HL-60 (cell line): ENCODE results near the gene HEPN1.

ENCODE experiments used
- DNase-seq, 2 experiments: peaks; one replicate each; pipeline ENCODE4 v3.0.0-alpha.2; 2010 to 2020; ENCODE audit warnings: low read depth in 1 of 2, low spot score in 1 of 2
- H3K27ac ChIP-seq: fragments of 250-450 bp; sonication (Bioruptor Pico); replicated peaks from 2 replicates; pipeline ENCODE4 v1.5.1; 2020; ENCODE audit warnings: mild to moderate bottlenecking, moderate library complexity
- H3K27me3 ChIP-seq: fragments of 250-450 bp; sonication (Bioruptor Pico); 2 replicates; pipeline ENCODE4 v1.5.1; 2021; ENCODE audit warnings: mild to moderate bottlenecking, moderate library complexity; ENCODE audit not compliant: insufficient read depth, poor library complexity, severe bottlenecking
- H3K4me3 ChIP-seq: replicated peaks from 2 replicates; pipeline ENCODE4 v1.5.1; 2011; ENCODE audit warnings: mild to moderate bottlenecking, control low read depth, low read length; ENCODE audit not compliant: insufficient read depth
- CTCF ChIP-seq: IDR thresholded peaks from one replicate; pipeline ENCODE4 v1.5.1; 2011; ENCODE audit warnings: low read length, control low read depth, inconsistent platforms; ENCODE audit not compliant: insufficient read depth
- GABPA ChIP-seq: IDR thresholded peaks from 2 replicates; pipeline ENCODE4 v1.6.1; 2012; ENCODE audit warnings: low read depth
- POLR2AphosphoS5 ChIP-seq: IDR thresholded peaks from 2 replicates; pipeline ENCODE4 v1.6.1; 2012; ENCODE audit warnings: low read depth
- REST ChIP-seq: IDR thresholded peaks from 2 replicates; pipeline ENCODE4 v1.6.1; 2012; ENCODE audit warnings: low read depth; ENCODE audit not compliant: insufficient replicate concordance
- SPI1 ChIP-seq: IDR thresholded peaks from 2 replicates; pipeline ENCODE4 v1.6.1; 2012; ENCODE audit warnings: low read depth, mild to moderate bottlenecking, borderline replicate concordance

The HEPN1 gene

GRCh38 chr11:124938970-124939369 lies 19.9 kb downstream of the HEPN1 start:
- peaks cover 4% of the 10 kb centered on the region for H3K27me3 ChIP-seq
- no peak overlapping the region for H3K27ac ChIP-seq
- DNase-seq: no peak
- no peak overlapping the region for H3K4me3 ChIP-seq
- TF ChIP-seq POLR2AphosphoS5 (no peak), SPI1 (no peak), REST (no peak), CTCF (no peak), GABPA (no peak)

- no peak for DNase-seq
- Histone ChIP-seq H3K27me3 (peaks cover 4% of the 10 kb centered on the region), H3K27ac (no peak overlapping the region), H3K4me3 (no peak overlapping the region)
- TF ChIP-seq CTCF (no peak), REST (no peak), GABPA (no peak), SPI1 (no peak), POLR2AphosphoS5 (no peak)
These were observed 22.7 kb downstream of the HEPN1 start for GRCh38 chr11:124941703-124942102.

GRCh38 chr11:124942466-124943253 lies 23.6 kb downstream of the HEPN1 start:
- Histone ChIP-seq H3K27me3 (no peaks in the 10 kb centered on the region), H3K4me3 (no peak overlapping the region), H3K27ac (no peak overlapping the region)
- TF ChIP-seq REST (no peak), CTCF (no peak), SPI1 (no peak), GABPA (no peak), POLR2AphosphoS5 (no peak)
- DNase-seq: no peak
